ENCODE results near the gene SUN1.

Gene SUN1

DNA sequence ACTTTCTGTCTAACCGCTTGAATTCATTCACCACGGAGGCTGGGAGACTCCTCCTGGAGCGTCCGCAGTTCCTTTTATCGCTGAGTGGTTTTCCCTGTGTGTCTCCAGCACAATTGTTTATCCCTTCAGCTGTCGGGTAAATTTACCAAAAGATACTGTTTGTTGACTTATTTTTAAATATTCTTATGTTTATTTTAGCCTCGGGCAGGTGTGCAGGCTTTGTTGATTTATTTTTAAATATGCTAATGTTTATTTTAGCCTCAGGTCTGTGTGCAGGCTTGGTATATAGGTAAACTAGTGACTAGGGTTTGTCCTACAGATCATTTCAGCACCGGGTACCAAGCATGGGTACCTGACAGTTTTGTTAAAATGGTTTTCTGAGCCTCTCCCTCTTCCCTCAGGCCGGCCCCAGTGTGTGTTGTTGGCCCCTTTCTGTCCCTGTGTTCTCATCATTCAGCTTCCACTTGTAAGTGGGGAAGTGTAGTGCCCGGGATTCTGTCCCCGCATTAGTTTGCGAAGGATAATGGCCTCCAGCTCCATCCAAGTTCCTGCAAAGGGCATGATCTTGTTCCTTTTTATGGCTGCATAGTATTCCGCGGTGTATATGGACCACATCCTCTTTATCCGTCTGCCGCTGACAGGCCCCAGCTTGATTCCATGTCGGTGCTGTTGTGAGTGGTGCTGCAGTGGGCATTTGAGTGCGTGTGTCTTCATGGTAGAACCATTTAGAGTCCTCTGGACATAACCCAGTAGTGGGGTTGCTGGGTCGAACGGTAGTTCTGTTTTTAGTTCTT, 49.4 kb downstream of the SUN1 start:
- no peak for TF ChIP-seq CTCF (IDR thresholded peaks at IDR 0.05; ENCODE audit: low read depth, low read length)
- DNase-seq (ENCODE audit: extremely low read depth, low read depth), result no peak

- TF ChIP-seq CTCF (IDR thresholded peaks at IDR 0.05; ENCODE audit: low read depth, low read length), result no peak
- no peak for DNase-seq (ENCODE audit: extremely low read depth, low read depth)
These were observed 50.2 kb downstream of the SUN1 start for GRCh38 chr7:882336-883035.

DNA sequence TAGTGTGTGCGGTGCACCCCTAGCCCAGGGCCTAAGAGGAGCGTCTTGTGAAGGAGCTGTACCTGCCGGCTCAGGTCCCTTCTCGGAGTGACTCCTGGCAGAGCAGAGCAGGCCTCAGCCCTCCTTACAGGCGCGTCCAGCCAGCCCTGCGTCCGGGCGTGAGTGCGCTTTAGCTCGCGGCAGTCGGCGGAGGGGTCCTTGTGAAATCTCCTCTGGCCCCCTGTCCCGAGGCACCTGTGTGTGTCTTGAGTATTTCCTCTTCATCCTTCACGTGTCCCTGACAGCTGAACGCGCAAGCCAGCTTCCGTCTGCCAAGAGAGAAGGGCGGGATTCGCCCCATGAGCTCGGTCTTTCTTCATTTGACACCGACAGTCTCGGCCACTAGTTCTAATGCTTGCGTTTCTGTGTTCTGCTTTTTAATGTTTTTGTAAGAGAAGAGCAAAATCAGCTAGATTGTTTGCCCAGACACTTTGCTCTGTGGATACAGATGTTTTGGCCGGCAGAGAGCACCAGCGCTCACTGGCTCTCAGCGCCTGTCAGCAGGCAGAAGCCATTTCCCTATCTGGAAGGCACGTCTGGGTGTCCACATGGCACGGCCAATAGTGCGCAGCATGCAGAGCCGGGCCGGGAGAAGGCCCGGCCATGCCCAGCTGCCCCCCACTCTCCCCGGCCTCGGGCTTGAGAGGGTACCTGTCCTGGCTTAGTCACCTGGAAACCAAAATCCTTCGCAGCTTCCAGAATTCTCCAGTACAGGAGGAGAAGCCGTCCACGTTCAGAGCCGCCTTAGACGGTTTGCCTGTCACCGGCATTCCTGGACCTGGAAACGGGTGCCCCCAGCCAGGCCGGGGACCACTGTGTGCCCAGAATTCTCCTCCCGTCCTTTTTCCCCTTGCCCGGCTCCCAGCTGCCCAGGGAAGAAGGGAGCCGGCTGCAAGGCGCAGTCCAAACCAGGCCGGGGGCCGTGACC, 51.1 kb downstream of the SUN1 start:
- DNase-seq (ENCODE audit: extremely low read depth, low read depth), result no peak

DNA sequence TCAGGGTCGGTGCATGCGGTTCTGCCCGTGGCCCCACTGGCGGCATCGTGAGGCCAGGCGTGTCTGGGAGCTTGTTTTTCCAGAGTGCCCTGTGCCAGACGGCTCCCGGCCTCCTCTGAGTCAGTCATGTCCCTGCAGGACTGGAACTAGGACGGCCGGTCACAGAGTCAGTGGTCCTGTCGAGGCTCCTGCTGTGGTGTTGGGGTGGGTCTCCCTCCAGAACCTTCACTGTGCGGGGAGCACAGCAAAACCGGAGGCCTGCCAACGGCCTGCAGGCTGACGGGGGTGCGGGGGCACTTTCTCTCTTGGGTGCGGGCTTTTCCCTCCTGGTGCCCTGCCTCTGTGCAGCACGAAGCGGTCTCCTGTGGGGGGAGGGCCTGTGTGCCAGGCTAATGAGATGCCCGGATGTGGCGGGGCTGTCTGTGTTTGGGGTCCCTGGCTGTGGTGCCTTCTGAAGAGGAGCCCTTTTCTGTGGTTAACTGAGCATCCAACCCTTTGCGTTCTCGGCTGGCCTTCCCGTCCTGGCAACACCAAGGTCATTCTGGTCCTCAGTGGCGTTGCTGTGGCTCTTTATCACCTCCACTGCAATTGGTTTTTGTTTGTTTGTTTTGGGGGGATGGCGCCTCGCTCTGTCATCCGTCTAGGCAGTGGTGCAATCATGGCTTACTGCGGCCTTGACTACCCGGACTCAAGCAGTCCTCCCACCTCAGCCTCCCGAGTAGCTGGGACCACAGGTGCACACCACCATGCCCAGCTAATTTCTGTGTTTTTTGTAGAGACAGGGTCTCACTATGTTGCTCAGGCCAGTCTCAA, 52.1 kb downstream of the SUN1 start:
- no peak for DNase-seq (ENCODE audit: extremely low read depth, low read depth)
- TF ChIP-seq CTCF (IDR thresholded peaks at IDR 0.05; ENCODE audit: low read depth, low read length), result no peak

More for the DNA sequence above, 51.1 kb downstream of the SUN1 start:
- no peak for TF ChIP-seq CTCF (IDR thresholded peaks at IDR 0.05; ENCODE audit: low read depth, low read length)

GRCh38 chr7:885261-885892, 53.1 kb downstream of the SUN1 start:
- TF ChIP-seq CTCF (IDR thresholded peaks at IDR 0.05; ENCODE audit: low read depth, low read length), result no peak

GRCh38 chr7:885893-886625, 53.8 kb downstream of the SUN1 start:
- no peak for DNase-seq (ENCODE audit: extremely low read depth, low read depth)
- no peak for TF ChIP-seq CTCF (IDR thresholded peaks at IDR 0.05; ENCODE audit: low read depth, low read length)

More at GRCh38 chr7:885261-885892, 53.1 kb downstream of the SUN1 start:
- no peak for DNase-seq (ENCODE audit: extremely low read depth, low read depth)

All from AG09319 (cell line).